HG02885 (cell line): Measurements from ENCODE around the gene SLC12A7.
A peak's percentile ranks its signal among the peaks of the same experiment; 100 is the strongest.

ENCODE experiments used
- ATAC-seq: cut with Tn5 transposase; IDR thresholded peaks from one replicate; pipeline ENCODE4 v1.9.1; 2021; ENCODE audit warnings: mild to moderate bottlenecking; ENCODE audit not compliant: unreplicated experiment, poor library complexity

Gene SLC12A7

DNA sequence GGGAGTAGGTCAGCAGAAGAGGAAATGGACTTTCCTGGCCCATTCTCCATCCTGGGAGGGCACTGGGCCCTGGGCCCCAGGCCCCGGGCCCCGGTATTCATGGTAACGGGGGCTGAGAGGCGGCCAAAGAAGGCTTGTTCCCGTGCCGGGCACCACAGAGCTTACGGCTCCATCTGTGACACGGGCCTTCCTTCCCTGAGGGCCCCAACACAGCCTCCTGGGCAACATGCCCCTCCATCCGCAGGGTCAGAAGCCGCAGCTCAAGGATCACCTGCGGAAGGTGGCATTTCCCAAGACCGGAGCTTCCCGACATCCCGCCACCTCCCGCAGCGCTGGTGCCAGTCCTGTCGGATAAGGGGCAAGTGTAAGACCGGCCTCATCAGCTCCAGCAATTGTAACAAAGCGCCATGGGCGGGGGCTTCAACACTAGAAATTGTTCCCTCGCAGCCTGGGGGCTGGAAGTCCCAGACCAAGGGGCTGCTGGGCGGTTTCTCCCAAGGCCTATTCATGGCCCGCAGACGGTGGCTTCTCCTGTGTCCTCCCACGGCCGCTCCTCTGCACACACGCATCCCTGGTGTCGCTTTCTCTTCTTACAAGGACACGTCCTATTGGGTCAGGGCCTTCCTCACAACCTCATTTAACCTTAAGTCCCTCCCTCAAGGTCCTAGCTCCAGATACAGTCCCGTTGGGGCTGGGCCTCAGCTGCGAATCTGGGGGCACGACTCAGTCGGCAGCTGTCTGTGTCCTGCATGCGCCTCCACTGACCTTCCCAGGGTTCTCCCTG is 31.2 kb upstream of the SLC12A7 start:
- no peak for ATAC-seq

DNA sequence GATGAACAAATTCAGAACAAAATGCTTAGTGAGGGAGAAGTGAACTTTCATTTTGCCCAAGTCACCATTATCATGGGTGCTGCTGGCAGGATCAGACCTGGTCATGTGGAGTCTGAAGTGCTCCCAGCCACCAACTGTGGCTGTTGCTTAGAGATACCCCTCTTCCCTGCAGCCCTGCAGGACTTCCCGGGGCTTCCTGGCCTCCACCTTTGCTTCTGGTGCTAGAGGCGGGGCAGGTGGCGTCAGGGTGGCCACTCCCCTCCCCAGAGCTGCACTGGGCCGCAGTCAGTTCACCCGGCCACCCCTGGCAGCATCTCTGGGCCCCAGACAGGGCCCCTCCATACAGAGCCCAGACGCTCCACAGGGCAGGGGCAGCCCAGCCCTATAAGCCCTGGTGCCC is 30.0 kb upstream of the SLC12A7 start:
- no peak for ATAC-seq

DNA sequence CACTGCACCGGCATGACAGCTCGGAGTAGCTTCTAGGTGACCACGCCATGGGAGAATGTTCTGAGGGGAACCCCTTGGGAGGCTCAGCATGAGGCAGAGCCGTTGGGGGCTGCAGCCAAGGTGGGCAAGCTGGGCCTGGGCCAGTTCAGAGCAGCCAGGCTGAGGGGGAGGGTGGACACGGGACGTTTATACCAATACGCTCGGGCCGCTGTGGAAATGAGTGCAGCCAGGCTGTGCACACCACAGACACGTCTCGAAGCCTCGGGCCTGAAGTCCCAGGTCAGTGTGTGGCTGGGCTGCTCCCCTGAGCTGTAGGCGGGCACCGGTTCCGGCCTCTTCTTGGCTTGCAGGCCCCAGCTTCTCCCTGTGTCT is 28.9 kb upstream of the SLC12A7 start:
- peak; percentile 4 for ATAC-seq

DNA sequence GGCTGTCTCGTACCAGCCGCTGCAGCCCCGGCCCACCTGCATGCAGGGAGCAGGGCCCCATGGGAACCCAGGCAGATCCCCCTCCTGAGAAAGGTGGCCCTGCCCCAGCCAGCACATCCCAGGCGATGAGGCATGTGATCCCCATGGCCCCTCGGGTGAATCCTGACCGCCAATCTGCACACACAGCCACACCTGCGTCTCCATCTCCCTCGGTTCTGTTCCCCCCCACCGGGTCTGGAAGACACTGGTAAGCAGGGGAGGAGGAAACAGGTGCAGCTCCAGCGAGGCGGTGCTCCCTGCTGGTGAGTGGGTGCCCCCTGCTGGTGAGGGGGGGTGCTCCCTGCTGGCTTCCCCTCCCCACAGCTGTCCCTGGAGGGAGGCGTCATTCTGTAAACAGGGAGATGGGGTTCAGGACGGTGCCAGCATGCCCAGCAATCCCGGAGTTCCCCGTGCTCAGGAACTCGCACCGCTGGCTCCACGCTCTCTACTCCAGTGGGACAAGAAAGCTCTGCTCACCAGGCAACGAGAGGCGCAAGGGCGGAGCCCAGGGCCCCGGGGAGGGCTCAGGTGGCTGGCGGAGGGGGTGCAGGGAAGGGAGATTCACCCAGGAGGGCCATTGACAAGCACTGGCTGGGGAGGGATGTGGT is 28.4 kb upstream of the SLC12A7 start:
- ATAC-seq = peak; percentile 72

DNA sequence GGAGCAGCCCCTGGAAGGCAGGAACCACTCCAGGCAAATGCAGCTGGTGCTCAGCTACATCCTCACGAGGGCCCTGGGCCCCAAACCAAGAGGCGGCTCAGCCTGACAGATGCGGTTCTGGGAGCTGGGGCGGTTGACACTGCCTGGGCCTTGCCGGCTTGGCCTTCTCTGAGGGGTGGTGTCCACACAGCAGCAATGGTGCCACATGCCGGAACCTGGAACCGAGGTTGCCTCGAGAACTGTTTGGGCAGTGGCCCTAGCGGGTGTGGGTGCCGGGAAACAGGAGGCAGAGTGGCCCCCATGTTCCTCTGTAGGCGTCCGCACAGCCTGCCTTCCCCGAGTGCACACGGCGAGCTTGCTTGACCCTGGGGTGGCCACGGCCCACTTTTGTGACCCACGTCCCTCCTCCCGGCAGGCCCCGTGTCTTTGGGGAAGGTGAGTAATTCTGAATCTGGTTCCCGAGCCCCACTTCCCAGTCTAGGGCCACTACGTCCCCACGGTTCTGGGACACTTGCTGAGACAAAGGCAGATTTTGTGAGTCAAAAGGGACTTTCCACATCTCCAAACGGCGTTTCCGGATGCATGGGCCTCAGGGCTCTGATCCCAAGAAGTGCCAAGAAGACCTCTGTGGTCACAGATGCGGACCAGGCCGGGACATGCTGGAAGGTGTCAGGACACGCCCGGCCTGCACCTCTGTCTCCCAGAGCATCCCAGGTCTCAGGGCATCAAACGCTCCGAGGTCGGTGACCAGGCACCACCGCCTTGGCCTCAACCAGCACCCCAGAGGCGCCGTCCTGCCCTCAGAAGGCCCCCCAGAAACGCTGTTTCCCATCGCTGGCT is 27.7 kb upstream of the SLC12A7 start:
- ATAC-seq = peak; percentile 30

DNA sequence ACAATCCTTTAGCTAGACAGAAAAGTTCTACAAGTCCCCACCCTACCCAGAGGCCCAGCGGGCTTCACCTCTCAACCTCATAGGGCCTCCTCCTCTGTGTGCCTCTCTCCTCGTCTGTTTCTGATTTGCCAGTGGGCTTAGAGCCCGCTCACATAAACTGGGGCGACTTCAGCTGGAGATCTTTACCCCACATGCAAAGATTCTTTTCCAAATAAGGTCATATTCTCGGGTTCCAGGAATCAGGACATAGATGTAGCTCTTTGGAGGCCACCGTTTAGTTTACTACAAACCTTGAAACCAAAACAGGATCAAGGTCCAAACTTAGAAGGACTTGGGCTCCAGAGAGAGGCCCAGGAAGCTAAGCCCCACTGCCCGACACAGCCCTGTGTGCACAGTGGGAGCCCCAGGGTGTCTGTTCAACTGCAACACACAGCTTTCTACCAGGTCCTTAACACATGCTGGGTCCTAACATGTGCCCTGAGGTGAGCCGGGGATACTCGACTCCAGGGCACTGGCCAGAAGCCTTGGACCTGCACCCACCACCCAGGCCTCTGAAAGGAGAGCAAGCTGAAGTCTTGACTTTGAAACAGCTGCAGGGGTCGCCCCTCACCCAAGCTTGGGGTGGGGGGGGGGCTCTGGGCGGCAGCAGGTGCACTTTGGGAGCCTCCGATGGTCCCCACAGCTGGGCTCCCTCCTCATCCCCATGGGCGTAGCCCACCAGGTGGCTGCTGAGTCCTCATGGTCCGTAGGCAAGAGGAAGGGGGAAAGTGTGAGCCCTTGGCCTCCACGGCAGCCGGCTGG is 26.8 kb upstream of the SLC12A7 start:
- no peak for ATAC-seq

DNA sequence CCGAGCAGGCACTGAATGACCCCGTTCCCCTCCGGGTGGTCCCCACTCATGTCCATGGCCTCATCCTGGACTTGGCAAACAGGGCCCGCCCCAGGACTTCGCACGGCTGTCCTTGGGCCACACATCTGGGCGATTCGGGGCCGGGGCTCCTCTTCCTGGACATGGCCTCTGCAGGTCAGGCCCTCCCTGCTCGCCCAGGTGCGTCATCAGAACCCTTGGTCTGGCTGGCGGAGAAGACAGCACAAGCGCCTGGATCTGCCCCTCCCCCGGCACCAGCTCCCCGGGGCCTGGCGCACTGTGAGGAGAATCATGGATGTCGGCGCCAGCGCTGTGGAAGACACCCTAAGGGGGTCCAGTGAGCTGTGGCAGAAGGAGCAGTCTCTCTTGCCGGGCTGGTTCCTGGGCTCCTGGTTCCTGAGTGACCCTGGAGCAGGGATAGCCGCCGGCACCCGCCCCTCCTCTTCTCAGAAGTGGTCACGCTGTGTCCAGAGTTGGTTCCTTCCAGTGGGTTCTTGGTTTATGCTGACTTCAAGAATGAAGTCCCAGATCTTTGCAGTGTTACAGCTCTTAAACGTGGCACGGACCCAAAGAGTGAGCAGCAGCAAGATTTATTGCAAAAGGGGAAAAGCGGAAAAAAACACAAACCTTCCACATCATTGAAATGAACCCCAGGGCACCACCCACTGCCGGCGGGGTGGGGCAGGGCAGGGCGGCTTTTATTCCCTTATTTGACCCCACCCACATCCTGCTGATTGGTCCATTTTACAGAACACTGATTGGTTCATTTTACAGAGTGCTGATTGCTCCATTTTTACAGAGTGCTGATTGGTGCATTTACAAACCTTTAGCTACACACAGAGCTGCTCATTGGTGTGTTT is 25.9 kb upstream of the SLC12A7 start:
- no peak for ATAC-seq

DNA sequence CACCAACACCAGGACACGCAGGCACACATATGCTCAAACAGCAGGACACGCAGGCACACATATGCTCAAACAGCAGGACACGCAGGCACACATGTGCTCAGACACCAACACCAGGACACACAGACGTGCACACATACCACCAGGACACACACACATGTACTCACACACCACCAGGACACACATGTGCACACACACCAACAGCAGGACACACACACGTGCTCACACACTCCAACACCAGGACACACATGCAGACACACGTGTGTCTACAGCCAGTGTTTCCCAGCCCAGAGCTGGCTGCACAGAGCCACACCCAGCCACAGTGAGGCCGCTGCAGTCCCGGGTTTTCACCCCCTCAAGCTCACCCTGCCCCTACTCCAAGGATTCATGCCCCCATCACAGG is 25.0 kb upstream of the SLC12A7 start:
- no peak for ATAC-seq

DNA sequence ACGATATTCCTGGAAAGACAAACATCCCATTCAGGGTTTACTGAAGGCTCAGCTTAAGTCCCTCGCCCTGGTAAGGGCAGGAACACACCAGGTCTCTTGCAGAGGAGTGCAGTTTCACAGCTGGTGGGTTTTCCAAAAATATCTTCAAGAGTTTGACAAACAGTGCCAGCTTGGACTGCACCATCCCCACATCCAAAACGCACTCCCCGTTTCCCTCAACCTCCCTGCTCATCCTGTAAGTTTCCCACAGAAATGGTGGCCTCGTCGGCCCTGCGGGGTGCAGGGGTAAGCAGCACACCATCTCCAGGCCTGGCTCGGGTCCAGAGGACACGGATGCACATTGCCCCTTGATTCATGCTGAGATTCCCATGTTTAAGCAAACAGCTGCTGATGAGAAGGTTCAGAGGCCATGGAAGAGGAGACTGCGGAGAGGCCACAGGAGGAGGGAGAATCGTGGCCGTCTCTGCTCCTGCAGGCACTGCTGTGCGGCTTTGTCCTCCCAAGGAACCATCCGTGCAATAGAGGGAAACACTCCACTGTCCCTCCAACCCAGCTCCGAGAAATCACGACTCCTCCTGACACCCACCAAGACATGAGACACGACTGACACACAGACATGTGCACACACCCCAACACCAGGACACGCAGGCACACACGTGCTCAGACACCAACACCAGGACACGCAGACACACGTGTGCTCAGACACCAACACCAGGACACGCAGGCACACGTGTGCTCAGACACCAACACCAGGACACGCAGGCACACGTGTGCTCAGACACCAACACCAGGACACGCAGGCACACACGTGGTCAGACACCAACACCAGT is 24.0 kb upstream of the SLC12A7 start:
- ATAC-seq = no peak

DNA sequence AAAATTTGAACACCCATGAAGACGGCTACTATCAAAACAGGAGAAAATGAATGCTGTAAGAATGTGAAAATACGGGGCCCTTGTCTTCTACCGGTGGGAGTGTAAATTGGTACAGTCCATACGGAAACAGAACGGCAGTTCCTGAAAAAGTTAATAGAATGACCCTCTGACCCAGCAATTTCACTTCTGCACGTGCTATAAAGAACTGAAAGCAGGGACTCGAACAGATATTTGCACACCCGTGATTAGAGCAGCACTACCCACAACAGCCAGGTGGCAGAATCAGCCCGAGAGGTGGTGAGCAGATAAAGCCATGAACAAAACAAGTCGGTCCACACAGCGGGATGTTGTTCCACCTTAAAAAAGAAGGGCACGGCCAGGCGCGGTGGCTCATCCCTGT is 22.6 kb upstream of the SLC12A7 start:
- ATAC-seq = peak; percentile 67

DNA sequence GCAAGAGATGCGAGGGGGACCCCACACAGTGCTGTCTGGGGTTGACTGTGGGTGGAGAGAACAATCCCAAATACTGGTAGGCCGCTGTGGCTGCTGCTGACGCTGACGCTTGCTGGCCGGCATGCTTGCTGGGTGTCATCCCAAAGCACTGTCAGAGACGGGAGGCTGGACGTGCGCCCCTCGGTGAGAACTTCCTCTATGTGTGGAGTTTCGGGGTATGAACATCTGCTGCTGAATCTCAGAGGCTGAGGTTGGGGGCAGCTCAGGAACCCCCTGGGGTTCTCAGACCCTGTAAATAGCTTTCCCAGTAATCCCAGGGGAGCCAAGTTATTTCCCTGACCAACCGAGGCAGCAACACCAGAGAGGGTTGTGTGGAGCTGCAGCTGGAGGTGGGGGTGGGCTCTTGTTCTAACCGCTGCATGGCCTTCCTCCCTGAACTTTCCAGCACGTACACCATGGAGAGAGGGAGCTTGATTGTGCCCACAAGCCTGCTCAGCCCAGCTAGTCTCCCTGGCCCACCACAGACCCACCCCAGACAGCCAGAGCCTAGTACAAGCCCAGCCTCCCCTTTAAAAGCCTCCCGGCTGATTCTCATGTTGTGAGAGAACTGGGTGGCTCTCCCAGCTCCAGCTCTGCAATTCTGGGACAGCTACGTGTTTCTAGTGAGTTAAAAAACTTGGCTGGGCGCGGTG is 21.8 kb upstream of the SLC12A7 start:
- ATAC-seq = peak; percentile 40

DNA sequence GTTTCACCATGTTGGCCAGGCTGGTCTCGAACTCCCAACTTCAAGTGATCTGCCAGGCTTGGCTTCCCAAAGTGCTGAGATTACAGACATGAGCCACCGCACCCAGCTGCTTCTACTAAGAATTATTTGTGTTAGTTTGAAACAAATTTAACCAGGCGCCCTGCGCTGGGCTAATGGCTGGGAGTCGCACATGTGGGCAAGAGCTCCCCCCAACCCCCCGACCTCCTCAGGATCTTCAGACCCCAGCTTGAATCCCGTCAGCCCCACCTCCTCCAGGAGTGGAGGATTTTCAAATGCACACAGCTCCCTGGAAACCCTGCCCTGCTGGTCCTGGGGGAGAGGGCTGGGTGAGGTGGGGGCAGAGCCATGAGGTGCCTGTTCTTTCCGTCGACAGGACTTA is 21.2 kb upstream of the SLC12A7 start:
- ATAC-seq = no peak

DNA sequence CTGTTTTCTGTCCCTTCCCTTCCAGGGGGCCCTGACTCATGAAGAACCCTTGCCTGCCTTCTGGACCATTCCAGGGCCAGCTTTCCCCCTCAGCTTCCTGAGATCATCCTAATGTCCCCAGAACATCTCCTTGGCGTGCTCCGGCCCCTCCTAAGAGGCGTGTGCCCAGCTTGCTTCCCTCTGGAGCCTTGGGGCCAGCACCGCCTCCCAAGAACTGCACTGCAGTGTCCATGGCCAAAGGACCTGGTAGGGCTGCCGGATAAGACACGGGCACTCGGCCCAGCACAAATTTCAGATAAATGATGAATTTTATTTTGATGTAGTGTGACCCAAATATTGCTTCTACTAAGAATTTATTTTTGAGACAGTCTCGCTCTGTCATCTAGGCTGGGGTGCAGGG is 20.7 kb upstream of the SLC12A7 start:
- ATAC-seq = no peak

DNA sequence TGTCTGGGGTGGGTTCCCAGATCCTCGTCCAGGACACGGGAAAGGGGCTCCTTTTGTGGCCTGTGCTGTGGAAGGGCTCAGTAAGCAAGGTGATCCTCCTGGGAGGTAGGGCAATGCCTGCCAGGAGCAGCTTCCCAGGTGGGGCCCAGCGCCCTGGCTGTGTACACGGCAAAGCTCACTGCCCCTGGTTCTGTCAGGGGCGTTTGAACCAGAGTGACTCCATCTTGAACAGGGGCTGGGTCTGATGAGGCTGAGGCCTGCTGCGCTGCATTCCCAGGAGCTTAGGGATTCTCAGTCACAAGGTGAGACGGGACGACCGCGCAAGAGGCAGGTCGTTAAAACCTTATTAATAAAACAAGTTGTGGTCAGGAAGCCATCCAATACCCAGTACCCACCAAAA is 19.9 kb upstream of the SLC12A7 start:
- ATAC-seq = no peak

DNA sequence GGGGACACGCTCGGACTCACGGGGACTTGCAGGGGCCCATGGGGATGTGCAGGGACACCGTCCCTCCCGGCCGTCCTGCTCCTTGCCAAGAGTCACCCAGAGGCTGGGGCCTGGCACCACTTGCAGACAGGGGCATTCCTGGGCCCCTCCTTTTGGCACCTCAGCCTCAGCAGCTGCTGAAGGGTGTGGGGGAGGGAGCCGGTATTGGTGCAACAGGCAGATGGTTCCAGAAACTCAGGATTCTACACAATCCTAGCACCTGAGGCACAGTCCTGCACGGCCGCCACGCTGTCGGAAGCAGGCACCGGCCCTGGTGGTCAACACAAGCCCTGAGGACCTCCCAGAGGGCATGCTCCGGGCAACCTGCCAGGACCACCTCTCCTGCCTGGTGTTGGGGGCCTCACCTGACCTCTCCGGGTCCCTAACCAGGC is 19.3 kb upstream of the SLC12A7 start:
- no peak for ATAC-seq

DNA sequence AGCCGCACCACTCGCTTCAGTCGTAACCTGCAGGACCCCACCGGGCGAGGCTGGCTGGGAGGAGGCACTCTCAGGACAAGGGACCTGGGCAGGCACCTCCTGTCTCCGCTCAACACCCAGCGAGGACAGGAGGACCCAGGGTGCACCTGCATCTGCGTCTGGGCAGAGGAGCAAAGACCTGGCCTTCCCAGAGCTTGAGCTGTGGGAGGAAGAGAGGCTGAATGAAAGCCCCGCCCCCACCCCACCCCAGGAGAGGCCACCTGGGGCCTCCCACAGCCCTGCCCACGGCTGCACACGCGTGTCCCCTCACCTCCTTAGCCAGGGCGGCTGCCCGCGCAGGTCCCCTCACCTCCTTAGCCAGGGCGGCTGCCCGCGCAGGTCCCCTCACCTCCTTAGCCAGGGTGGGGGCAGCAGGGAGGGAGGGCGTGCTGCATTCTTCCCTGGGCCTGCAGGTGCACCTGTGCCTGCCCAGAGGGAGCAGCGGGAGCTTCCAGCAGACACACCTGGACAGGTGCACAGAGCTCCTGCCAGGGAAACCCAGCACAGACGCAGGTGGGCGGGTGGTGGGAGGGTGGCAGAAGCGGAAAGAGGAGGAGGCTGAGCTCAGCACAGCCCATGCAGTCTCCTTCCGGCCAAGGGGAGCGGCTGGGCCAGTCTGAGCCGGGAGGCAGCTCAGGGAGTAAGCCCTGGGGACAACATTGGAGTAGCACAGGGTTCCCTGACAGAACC is 18.5 kb upstream of the SLC12A7 start:
- ATAC-seq = no peak

DNA sequence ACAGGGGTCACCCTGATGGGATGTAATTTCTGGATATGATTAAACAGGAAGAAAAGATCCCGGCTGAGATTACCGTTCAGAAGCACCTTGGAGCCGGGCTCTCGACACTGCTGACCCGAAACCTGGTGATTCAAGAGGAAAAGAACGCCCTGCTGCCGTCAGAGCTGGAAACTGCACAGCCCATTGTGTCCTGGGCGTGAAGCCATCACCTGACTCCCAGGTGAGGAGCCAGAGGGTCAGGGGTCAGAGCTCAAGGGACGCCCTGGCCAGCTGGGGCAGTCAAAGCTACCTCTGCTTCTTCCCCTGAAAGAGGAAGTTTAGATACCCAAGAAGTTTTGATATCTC is 17.8 kb upstream of the SLC12A7 start:
- ATAC-seq = no peak
